Skeletal muscle satellite cell (primary cell): Measurements from ENCODE around the gene NAT16.
"Not testable (repeated sequence)": the region's sequence is repeated elsewhere in the genome, so short reads cannot be mapped to it uniquely, and the experiment has no call there.

Source experiments
- H3K27me3 ChIP-seq: 2 replicates; pipeline ENCODE4 v1.7.0; 2013; ENCODE audit warnings: low read length; ENCODE audit not compliant: control insufficient read depth, insufficient read depth
- H3K36me3 ChIP-seq: 2 replicates; pipeline ENCODE4 v1.7.0; 2013; ENCODE audit warnings: mild to moderate bottlenecking, control low read depth, low read length; ENCODE audit not compliant: insufficient read depth
- H3K4me1 ChIP-seq: 2 replicates; pipeline ENCODE4 v1.7.0; 2013; ENCODE audit warnings: low read length; ENCODE audit not compliant: control insufficient read depth, insufficient read depth
- H3K4me2 ChIP-seq: 2 replicates; pipeline ENCODE4 v1.7.0; 2013; ENCODE audit warnings: mild to moderate bottlenecking, low read length
- H3K4me3 ChIP-seq: 2 replicates; pipeline ENCODE4 v1.7.0; 2013; ENCODE audit warnings: low read length
- H3K9ac ChIP-seq: 2 replicates; pipeline ENCODE4 v1.7.0; 2013; ENCODE audit warnings: mild to moderate bottlenecking, low read depth, low read length, moderate library complexity
- H3K9me3 ChIP-seq: replicated peaks from 2 replicates; pipeline ENCODE4 v1.7.0; 2013; ENCODE audit warnings: mild to moderate bottlenecking, control low read depth, low read length

The NAT16 gene

GRCh38 chr7:101140339-101140699, 39.8 kb downstream of the NAT16 start:
- Histone ChIP-seq H3K9ac (peak overlapping the region; percentile 19), H3K9me3 (no peaks in the 10 kb centered on the region), H3K4me2 (no peak overlapping the region), H3K4me1 (peaks cover 39% of the 10 kb centered on the region), H3K27me3 (no peaks in the 10 kb centered on the region), H3K4me3 (no peak overlapping the region), H3K36me3 (peaks cover 20% of the 10 kb centered on the region)

DNA sequence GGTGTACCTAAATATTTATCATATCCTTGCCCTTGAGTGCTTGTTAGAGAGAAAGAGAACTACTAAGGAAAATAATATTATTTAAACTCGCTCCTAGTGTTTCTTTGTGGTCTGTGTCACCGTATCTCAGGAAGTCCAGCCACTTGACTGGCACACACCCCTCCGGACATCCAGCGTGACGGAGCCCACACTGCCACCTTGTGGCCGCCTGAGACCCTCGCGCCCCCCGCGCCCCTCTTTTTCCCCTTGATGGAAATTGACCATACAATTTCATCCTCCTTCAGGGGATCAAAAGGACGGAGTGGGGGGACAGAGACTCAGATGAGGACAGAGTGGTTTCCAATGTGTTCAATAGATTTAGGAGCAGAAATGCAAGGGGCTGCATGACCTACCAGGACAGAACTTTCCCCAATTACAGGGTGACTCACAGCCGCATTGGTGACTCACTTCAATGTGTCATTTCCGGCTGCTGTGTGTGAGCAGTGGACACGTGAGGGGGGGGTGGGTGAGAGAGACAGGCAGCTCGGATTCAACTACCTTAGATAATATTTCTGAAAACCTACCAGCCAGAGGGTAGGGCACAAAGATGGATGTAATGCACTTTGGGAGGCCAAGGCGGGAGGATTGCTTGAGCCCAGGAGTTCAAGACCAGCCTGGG, 41.8 kb downstream of the NAT16 start:
- Histone ChIP-seq H3K4me3 (no peak overlapping the region), H3K9ac (peak overlapping the region; percentile 55), H3K4me1 (peaks cover 57% of the 10 kb centered on the region), H3K4me2 (peak overlapping the region; percentile 21), H3K36me3 (peaks cover 37% of the 10 kb centered on the region), H3K9me3 (no peaks in the 10 kb centered on the region), H3K27me3 (no peaks in the 10 kb centered on the region)

GRCh38 chr7:101137651-101138212, 42.4 kb downstream of the NAT16 start:
- H3K4me3 ChIP-seq = peak overlapping the region; percentile 19
- peaks cover 58% of the 10 kb centered on the region for H3K4me1 ChIP-seq
- H3K27me3 ChIP-seq = no peaks in the 10 kb centered on the region
- H3K9ac ChIP-seq = peak overlapping the region; percentile 55
- H3K9me3 ChIP-seq = no peaks in the 10 kb centered on the region
- H3K36me3 ChIP-seq = peaks cover 42% of the 10 kb centered on the region
- H3K4me2 ChIP-seq = peak overlapping the region; percentile 21

GRCh38 chr7:101134399-101134980, 45.6 kb downstream of the NAT16 start:
- Histone ChIP-seq H3K4me1 (peaks cover 57% of the 10 kb centered on the region), H3K4me2 (peak overlapping the region; percentile 70), H3K27me3 (no peaks in the 10 kb centered on the region), H3K36me3 (peaks cover 65% of the 10 kb centered on the region), H3K9me3 (no peaks in the 10 kb centered on the region), H3K4me3 (peak overlapping the region; percentile 38), H3K9ac (peak overlapping the region; percentile 33)

- peak overlapping the region; percentile 38 for H3K4me3 ChIP-seq
- H3K36me3 ChIP-seq = peaks cover 65% of the 10 kb centered on the region
Measured at GRCh38 chr7:101133621-101134398, 46.3 kb downstream of the NAT16 start.

GRCh38 chr7:101132626-101133600, 47.2 kb downstream of the NAT16 start:
- Histone ChIP-seq H3K4me1 (peaks cover 52% of the 10 kb centered on the region), H3K4me2 (peak overlapping the region; percentile 70), H3K36me3 (peaks cover 72% of the 10 kb centered on the region), H3K9ac (peak overlapping the region; percentile 33), H3K4me3 (peak overlapping the region; percentile 38)
- H3K27me3 ChIP-seq, H3K9me3 ChIP-seq: not testable (repeated sequence)

More at GRCh38 chr7:101133621-101134398, 46.3 kb downstream of the NAT16 start:
- Histone ChIP-seq H3K9me3 (no peaks in the 10 kb centered on the region), H3K27me3 (no peaks in the 10 kb centered on the region), H3K4me1 (peaks cover 56% of the 10 kb centered on the region), H3K4me2 (peak overlapping the region; percentile 70), H3K9ac (peak overlapping the region; percentile 33)

DNA sequence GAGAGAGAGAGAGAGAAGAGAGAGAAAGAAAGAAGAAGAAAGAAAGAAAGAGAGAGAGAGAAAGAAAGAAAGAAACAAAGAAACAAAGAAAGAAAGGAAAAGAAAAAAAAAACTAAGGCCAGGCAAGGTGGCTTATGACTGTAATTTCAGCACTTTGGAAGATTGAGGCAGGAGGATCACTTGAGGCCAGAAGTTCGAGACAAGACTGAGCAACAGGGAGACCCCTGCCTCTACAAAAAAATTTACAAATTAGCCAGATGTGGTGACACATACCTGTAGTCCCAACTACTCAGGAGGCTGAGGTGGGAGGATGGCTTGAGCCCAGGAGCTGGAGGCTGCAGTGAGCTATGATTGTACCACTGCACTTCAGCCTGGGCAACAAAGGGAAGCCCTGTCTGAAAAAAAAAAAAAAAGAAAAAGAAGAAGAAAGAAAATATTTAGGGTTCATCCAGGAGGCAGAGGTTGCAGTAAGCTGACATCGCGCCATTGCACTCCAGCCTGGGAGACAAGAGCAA, 50.4 kb downstream of the NAT16 start:
- Histone ChIP-seq H3K9me3 (no peaks in the 10 kb centered on the region), H3K4me2 (peak overlapping the region; percentile 70), H3K4me3 (peak overlapping the region; percentile 67), H3K36me3 (peaks cover 59% of the 10 kb centered on the region), H3K4me1 (peaks cover 48% of the 10 kb centered on the region), H3K27me3 (no peaks in the 10 kb centered on the region), H3K9ac (peak overlapping the region; percentile 89)

DNA sequence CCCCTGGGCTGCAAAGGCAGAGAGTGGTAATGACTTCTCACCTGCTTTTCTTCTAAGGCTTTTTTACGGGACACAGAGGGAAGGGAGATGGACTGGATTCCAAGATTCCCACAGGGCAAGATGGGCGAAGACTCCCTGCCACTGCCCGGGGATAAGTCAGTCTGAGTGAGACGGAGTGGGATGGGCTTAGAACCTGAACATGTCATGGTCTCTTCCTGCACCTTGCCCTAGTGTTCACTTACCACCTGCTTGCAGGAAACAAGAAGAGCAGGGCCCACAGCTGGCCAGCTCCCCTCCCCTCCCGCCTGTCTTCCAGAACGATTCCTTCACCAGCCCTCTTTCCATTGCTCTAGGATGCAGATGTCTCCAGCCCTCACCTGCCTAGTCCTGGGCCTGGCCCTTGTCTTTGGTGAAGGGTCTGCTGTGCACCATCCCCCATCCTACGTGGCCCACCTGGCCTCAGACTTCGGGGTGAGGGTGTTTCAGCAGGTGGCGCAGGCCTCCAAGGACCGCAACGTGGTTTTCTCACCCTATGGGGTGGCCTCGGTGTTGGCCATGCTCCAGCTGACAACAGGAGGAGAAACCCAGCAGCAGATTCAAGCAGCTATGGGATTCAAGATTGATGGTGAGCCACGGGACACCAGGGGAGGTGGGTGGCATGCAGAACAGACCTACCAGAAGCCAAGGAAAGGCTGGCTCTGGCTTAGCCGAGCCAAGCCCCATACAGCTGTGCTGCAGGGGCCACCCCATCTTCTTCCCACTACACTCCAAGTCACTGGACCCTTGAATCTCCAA, 51.9 kb downstream of the NAT16 start:
- Histone ChIP-seq H3K4me2 (peak overlapping the region; percentile 88), H3K9ac (peak overlapping the region; percentile 89), H3K9me3 (no peaks in the 10 kb centered on the region), H3K4me1 (peaks cover 47% of the 10 kb centered on the region), H3K36me3 (peaks cover 45% of the 10 kb centered on the region), H3K27me3 (no peaks in the 10 kb centered on the region), H3K4me3 (peak overlapping the region; percentile 77)

DNA sequence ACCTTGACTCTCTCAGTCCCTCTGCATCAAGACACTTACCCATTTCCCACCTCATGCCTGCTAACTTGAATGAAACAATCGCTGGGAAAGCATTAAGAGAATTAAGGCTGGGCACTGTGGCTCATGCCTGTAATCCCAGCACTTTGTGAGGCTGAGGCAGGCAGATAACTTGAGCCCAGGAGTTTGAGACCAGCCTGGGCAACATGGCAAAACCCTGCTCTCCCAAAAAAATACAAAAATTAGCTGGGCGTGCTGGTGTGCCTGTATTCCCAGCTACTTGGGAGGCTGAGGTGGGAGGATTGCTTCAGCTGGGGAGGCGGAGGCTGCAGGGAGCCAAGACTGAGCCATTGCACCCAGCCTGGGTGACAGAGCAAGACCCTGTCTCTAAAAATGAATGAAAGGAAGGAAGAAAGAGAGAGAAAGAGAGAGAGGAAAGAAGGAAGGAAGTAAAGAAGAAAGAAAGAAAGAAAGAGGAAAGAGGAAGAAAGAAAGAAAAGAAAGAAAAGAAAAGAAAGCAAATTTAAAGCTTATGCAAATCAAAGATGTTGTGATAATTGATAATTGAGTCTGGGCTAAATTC, 52.5 kb downstream of the NAT16 start:
- H3K27me3 ChIP-seq = no peaks in the 10 kb centered on the region
- peaks cover 39% of the 10 kb centered on the region for H3K36me3 ChIP-seq
- H3K9me3 ChIP-seq = no peaks in the 10 kb centered on the region
- H3K4me3 ChIP-seq = peak overlapping the region; percentile 77
- H3K4me2 ChIP-seq = peak overlapping the region; percentile 88
- peaks cover 53% of the 10 kb centered on the region for H3K4me1 ChIP-seq
- H3K9ac ChIP-seq = peak overlapping the region; percentile 89
